ENCODE measurements around the gene GABRA5.

The GABRA5 gene

DNA sequence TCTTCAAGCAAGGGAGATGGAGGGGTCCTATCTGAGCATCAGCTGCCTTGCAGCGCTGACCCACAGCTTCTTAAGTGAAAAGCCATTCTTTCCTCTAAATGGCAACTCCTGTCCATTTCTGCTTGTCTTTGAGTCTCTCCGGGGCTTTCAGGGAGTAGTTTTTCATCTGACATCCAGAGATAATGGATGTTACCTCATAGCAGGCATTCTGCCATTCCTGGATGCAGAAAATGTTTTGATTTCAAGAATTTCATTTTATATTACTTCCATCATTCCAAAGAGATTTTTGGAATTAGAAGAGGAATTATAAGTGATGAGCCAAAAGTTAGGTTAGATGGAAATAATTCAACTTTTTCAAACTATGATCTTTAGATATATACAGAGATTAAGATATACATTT lies 59.2 kb downstream of the GABRA5 start:
- no peak for DNase-seq (ENCODE audit: low read depth, low spot score)

DNA sequence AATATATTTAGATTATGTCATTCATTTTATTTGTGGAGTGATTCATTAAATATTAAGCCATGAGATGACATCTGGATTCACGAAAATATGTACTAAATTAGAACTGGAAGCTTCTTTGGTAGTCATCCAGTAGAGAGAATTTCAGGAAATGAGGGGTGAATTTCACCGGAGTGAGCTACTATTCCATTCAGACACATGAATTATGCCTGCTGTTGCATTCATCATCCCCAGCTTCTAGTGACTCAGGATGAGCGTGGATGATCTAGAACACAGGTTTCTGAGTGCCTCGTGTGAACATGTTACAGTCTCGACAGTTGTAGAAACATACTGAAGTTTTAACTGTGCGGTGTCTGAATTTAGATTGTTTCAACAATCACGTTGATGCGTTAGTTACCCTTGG lies 61.2 kb downstream of the GABRA5 start:
- no peak for DNase-seq (ENCODE audit: low read depth, low spot score)

DNA sequence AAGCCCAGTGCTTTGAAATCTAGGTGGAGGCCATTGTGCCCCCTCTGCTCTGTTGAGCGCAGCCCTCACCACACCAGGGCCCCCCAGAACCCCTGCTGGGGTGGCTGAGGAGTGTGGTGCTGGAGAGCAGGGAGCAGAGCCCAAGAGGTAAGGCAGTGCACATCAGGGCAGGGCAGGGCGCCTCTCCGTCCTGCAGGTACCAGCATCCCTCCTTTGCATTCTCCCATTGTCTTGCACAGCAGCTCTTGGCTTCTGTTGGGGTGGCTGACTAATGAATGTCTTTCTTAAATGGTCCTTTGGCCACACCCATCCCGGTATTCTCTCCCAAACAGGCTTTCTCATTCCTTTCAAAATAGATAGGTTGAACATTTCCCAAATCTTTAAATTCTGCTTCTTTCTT lies 62.7 kb downstream of the GABRA5 start:
- no peak for DNase-seq (ENCODE audit: low read depth, low spot score)

DNA sequence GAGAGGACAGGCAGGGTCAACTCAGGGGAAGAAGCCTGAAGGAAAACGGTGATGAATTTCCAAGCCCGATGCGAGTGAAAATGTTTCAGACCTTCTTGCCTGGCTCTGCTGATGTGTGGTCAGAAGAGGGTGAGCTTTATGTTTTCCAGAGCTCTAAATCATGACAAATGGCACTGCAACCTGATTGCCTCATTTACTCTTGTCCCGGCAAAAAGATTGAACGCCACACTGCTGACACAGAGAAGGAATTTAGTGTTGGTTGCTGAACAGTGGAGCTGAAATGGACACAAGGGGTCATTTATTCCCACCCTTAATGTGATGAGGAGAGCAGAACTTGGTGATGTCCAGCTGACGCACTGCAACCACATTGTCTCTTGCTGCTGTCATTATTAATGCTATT lies 68.0 kb downstream of the GABRA5 start:
- DNase-seq (ENCODE audit: low read depth, low spot score), result no peak

DNA sequence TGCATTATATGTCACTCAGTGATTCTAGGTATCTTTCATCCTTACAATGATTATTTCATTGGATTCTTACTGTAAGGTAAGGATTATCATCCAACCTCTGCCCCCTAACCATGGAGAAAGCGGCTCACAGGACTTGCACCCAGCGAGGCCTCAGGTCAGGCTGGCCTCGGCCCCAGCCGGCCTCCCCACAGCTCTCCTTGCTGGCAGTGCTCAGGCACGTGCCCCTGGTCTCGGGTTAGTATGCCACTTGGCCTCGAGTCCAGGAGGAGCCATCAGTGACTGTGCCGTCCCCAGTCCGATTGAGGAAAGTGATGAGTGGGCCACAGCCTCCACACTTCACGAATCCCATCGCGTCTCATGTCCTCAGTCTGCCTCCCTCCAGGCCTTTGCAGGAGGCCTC lies 68.5 kb downstream of the GABRA5 start:
- no peak for DNase-seq (ENCODE audit: low read depth, low spot score)

DNA sequence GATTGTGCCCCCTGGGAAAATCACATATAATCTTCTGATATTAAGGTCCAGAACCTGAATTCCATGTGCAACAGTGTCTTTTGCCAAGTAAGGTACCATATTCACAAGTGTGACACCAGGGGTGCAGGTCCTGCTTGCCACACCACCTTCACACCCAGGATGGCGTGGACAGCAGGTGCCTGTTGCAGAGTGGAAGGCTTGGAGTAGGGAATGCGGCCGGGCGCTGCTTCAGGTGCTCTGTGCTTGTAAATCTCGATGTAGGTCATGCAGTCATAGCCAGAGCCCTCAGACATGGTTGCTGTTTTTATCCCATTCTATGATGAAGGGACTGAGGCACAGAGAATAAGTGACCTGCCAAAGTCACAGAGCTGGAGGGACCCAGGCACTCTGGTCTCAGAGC lies 69.6 kb downstream of the GABRA5 start:
- DNase-seq (ENCODE audit: low read depth, low spot score), result no peak

DNA sequence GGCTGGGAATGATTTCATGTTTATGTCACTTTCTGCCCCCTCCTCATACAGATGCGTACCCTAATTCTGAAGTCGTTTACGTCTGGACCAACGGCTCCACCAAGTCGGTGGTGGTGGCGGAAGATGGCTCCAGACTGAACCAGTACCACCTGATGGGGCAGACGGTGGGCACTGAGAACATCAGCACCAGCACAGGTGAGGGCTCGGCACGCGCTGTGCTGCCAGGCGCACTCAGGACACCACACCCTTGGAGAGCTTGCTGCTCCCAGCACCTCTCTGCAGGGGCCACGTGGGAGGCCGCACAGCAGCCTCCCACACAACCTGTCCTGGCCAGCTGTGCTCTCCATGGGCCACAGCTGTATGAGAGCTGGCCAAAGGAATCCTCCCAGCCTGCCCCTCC lies 70.3 kb downstream of the GABRA5 start:
- no peak for DNase-seq (ENCODE audit: low read depth, low spot score)

DNA sequence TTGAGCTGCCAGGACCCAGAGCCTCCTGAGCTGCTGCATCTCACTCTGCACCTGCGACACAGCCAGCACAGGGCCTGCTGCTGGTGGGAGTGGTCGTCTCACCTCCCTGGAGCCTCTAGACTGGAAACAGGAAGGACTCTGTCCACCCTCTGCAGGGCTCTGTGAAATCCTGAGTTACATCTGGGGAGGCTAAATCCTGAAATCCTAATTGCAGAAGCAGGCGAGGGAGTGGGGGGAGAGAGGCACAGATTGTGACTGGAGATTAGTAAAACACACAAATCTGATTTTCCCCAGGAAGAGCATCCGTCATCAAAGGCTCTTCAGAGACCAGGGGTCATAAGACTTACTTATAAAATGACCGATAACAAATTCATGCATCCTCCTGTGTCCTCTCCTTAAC lies 72.5 kb downstream of the GABRA5 start:
- DNase-seq (ENCODE audit: low read depth, low spot score), result no peak

DNA sequence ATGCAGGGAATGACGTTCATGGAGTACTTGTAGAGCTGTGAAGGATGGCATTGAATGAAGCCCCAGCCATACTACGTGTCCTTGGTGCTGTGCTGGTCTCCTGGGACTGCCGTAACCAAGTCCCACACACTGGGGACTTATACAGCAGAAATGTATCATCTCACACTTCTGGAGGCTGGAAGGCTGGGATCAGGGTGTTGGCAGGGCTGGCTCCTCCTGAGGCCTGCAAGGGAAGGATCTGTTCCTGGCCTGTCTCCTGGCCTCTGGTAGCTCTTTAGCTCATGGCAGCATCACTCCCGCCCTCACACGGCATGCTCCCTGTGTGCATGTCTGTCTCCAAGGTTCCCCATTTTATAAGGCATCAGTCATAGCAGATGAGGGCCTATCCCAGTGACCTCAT lies 74.6 kb downstream of the GABRA5 start:
- no peak for DNase-seq (ENCODE audit: low read depth, low spot score)

DNA sequence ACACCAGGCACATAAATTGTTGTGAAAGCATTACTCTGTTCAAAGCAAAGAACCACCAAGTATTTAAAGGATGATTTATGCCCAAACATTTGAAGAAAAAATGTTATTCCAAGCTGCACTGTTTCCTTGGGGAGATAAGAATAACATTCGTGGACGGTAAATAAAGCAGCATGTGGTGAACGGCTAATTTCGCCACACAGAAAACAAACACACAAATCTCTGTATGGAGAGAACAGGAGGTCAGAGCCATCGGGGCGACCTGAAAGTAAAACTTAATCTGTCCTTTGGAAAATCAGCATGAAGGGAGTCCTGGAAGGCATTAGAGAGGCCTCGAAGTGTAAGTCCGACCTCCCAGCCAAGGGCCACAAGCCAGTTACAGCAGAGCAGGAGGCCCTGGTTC lies 77.0 kb downstream of the GABRA5 start:
- no peak for DNase-seq (ENCODE audit: low read depth, low spot score)

DNA sequence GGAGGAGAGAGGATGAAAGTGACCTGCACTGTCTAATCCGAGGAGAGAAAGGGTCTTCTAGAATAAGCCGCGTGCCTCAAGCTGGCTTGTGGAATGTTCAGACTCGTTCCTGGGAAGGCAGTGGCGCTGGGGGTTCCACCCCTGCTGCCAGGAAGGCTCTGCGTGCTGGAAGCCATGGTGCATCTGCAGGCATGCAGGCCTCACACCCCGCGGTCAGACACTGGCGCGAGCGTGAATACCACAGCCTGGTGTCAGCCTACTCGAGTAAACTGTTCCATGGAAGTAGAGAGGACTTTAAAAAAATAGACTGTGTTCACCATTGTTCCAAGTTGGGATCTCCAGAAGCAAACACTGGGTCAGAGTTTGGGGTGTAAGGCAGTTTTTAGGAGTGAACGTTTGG lies 78.2 kb downstream of the GABRA5 start:
- peak; percentile 15 for DNase-seq (ENCODE audit: low read depth, low spot score)

DNA sequence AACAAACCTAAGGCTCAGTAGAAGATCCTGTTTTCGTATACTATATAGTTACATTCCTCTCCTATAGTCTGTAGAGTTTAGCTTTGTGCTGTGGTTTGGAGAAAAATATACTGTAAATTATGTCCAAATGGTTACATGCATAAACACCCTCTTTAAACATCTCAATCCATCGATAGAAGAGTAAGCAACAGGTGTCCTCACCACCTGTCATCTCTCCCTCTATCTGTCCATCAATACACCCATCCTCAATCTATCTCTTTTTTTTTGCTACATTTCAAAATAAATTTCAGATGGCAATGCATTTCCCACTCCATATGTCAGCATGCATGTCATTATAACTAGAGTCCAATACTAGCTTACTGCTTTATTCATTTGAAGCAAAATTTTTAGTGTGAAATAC lies 83.1 kb downstream of the GABRA5 start:
- no peak for DNase-seq (ENCODE audit: low read depth, low spot score)

DNA sequence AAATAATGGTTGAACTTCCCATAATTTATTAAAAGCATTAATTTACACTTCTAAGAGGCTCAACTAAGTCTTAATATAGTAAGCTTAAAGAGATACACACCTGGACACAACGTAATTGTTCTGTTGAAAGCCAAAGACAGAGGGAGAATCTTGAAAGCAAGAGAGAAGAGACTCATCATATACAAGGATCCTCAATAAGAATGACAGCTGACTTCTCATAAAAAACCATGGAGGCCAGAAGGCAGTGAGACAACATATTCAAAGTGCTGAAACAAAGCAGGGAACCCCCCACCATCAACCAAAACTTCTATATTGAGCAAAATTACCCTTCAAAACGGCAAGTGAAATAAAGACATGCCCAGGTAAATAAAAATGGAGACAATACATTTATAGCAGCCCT lies 87.5 kb downstream of the GABRA5 start:
- DNase-seq (ENCODE audit: low read depth, low spot score), result no peak

DNA sequence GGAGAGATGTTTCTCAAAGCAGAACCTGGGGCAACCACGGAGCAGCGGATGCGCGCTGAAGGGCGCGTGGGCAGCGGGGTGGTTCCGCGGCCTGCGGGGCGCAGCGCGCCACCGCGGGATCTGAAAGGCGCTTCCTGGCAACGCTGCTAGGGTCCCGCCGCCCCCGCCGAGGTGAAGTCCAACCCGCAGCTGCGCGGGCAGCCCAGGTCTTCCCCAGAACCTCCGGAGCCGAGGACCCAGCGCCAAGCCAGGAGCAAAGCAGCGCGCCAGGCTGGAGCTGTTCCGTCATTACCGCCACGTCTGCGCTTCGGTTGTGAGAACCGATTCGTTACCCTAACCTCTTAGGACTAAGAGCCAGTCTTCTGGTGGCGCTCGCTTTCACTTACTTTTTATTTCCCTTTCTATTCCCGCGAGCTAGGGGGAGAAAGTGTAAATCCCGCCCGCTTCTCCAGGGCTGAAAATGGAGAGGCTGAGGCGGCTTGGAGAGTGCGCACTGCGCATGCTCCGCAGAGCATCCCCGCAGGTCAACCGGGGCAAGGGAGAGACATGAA lies 100.9 kb downstream of the GABRA5 start:
- peak; percentile 88 for DNase-seq (ENCODE audit: low read depth, low spot score)

DNA sequence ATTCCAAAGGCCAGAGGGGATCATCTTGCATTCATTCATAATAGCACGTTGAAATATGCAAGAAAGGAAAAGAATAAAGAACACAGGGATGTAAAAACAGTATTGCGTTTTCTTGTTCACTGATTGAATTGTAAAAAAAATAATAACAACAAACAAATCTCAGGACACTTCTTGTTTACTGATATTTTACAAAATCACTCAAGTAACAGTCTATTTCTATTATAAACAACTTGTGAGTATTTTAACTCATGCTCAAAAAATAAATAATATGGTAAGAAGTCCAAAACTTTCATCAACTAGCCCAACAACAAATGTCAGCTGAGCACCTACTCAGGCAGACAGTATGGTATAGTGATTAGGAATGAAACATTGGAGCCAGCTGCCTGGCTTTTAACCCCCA lies 101.9 kb downstream of the GABRA5 start:
- no peak for DNase-seq (ENCODE audit: low read depth, low spot score)

DNA sequence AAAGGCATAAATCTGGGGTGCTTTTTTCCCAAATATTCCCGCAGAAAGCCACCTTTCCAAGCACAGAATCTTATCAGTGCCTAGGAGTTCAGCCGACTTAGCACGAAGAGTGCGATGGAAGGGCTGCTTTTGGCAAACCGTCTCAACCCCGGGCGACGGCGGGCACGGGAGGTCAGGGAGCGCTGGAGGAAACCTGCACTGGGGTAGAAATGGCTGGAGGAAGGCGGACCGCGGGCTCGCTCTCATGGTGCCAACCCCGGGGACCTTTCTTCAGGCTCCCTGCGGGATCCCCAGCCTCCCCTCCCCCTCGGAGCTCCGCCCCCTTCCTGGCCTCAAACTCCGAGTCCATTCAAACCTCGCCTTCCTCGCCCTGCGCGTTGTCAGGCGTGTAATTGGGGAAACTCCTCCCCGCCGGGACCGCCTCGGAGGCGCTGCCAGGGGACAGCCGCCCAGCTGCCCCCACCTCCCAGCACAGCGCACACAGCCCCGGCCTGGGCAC lies 103.9 kb downstream of the GABRA5 start, which contains the start of gene GABRG3:
TSS of gene GABRG3 (plus strand) at position 470 of the 499 bp plus-strand sequence.
- DNase-seq (ENCODE audit: low read depth, low spot score), result peak; percentile 50

DNA sequence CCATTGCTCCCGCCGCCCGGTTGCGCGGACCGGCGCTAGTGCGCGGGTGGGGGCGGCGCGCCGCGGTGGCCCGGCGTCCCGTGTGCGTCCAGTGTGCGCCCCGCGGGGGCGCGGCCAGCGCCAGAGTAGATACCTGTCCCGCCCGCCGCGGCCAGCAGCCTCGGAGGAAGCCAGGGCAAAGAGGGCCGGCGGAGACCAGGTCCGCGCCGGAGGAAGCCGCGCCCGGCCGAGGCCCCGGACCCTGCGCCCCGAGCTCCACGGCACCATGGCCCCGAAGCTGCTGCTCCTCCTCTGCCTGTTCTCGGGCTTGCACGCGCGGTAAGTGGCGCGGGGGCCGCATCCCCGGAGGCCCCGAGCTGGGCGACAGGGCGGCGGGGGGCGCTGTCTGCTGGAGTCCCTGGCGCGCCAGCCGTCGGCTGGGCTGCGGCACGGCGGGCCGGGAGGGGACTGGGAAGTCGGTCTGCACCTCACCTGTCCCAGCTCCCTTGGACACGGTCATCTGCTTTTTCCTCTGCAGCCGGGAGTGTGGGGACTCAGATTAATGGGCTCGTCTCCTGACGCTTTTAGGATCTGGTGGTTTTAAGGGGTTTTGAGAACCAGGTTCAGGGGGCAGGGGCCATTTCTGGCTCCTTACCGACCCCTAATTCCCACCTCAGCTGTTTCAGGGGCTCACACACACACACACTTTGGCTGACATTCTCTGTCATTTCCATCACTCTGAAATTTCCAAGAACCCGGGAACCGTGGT lies 104.6 kb downstream of the GABRA5 start:
- DNase-seq (ENCODE audit: low read depth, low spot score), result peak; percentile 39

DNA sequence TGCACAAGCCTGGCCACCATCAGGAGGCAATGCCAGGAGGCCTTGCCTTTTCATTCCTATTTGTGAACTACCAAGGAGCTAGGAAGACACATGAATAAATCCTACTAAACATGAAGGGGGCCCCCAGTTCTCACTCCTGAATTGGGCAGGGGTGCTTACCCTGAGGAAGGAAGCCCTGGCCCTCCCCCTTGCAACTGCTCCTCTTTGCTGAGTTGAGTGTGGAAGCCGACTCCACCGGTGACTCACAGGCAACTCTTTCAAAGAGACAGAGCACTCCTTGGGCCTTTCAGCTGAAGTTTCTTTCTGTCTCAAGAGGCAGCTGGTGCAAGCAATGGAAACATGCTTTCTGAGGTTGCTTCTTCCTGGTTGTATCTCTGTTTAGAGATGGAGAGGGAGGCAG lies 105.8 kb downstream of the GABRA5 start:
- no peak for DNase-seq (ENCODE audit: low read depth, low spot score)

DNA sequence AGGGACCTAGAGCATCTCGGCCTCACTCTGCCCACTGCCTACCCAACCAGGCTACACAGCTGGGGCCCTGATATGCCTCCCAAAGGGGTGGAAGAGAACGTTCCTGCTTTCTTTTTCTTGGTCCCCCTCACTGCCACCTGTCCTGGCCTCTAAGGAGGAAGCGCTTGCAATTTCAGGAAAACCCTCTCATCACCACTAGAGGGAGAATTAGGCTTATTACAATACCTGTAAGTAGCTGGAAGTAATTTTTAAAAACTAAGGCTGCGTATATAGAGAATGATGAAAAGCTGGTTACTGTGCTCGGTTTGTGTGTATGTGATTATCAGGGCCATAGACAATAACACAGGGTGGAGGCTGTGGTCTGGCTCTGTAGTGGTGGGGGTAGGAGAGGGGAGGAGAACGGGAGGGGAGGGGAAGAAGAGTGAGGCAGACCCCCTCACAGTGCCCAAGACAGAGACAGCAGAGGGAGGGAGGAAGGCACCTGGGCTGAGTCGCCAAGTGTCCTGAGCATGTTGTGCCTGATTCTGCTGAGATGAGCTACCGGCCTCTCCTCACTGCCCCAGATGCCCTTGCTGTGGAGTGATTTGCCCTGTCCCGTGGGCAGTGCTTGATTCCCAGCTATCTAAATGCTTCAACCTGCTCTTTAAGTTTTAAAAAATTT lies 107.4 kb downstream of the GABRA5 start:
- no peak for DNase-seq (ENCODE audit: low read depth, low spot score)

DNA sequence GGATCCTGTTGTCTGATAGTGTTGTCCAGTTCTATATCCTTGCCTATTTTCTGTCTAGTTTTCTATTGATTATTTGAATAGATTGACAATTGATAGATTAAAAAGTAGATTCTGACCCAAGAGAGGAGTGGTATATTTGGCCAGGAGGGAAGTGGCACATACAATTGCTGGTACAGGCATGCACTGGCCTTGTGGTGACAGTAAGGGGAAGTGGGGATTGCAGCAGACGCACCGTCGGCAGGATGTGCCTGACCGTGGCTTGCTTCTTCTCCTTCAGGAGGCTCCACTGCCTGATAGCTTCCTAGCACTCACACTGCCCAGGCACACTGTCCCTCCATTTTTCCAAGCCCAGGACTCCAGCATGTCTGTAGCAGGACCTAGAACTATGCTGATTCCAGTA lies 114.6 kb downstream of the GABRA5 start:
- DNase-seq (ENCODE audit: low read depth, low spot score), result no peak

DNA sequence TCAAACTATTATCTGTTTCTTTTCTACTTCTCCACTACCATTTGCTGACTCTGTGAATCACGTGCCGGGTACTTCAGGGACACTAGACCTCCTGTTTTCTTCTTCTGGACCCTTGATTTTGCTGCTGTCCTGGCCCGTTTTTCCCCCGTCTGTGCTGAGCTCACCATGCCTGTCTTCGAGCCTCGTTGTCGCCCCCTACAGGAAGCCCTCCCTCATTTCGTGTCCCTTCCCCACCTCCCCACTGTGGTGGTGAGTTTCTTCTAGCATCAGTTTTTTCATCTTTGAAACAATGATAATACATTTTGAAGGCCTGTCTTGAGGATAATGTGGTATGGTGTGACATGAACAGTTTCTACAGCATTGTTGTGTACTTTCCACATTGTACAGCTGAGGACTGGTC lies 117.0 kb downstream of the GABRA5 start:
- DNase-seq (ENCODE audit: low read depth, low spot score), result no peak

DNA sequence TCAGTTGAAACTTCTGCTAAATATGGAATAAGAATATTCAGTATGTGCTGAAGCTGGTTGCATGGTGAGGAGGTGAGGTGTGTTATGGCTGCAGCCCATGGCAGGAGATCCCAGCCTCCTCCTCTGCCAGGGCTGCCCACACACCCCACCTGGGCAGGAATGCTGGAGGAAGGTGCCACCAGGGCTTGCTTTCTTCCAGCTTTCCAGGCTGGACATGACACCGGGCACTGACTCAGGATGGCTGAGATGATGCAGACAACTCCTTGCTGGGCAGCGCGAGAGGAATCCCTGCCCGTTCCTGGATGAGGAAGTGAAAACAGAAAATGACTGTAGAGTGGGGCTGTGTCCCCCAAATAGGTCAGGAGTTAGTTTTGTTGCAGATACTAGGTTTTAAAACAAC lies 118.2 kb downstream of the GABRA5 start:
- DNase-seq (ENCODE audit: low read depth, low spot score), result no peak

DNA sequence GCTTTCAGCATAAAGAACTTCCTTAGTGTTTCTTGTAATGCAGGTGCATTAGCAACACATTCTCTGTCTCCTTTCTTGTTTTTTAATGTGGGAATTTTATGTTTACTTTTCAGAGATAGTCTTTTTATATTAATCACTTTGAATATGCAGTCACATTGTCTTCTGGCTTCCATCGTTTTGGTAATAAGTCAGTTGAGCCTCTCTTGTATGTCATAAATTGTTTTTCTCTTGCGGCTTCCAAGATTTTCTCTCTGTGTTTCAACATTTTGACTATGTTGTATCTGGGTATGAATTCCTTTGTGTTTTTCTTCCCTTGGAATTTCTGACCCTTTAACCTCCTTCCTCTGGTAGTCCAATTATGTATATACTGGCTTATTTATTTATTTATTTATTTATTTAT lies 129.4 kb downstream of the GABRA5 start:
- no peak for DNase-seq (ENCODE audit: low read depth, low spot score)

All from ELF-1 (cell line).